ENCODE data around the gene DSTYK.

DNA sequence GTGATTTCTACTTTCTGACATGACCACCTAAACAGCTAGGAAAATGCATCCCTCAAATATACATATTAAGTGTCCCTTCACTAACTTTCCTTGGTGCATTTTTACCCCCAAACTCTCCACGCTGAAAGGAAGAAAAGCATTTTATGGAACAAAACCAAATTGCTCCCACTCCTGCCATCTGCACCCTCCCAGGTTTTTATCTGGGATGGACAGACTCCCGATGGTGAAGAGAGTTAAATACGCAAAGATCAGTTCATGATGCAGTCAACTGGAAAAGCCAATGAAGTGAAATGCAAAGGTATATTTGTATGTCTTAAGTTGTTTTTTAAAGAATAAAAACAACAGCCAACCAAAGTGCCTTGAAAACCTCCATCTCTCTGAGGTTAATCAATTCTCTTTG, 2.7 kb downstream of the DSTYK start:
- TF ChIP-seq, protein P1, sequence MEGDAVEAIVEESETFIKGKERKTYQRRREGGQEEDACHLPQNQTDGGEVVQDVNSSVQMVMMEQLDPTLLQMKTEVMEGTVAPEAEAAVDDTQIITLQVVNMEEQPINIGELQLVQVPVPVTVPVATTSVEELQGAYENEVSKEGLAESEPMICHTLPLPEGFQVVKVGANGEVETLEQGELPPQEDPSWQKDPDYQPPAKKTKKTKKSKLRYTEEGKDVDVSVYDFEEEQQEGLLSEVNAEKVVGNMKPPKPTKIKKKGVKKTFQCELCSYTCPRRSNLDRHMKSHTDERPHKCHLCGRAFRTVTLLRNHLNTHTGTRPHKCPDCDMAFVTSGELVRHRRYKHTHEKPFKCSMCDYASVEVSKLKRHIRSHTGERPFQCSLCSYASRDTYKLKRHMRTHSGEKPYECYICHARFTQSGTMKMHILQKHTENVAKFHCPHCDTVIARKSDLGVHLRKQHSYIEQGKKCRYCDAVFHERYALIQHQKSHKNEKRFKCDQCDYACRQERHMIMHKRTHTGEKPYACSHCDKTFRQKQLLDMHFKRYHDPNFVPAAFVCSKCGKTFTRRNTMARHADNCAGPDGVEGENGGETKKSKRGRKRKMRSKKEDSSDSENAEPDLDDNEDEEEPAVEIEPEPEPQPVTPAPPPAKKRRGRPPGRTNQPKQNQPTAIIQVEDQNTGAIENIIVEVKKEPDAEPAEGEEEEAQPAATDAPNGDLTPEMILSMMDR (IDR thresholded peaks at IDR 0.05), result no peak
- no peak for TF ChIP-seq POLR2A (IDR thresholded peaks at IDR 0.05)

All from heart left ventricle (tissue), 13 donors.